Activated CD4-positive, alpha-beta T cell treated with anti-CD3 and anti-CD28 coated beads, Interleukin-2, amount 50 U/mL, for 24 hours (primary cell): ENCODE data around the gene SLC39A9.
A peak's percentile ranks its signal among the peaks of the same experiment; 100 is the strongest.

Experiments used
- DNase-seq, 2 donors: peaks; one replicate each; pipeline ENCODE4 v3.0.0-alpha.2; 2020; ENCODE audit warnings: low read depth in 1 of 2, low spot score in 1 of 2

Gene SLC39A9

GRCh38 chr14:69398053-69398817 lies at the start of gene SLC39A9, which contains the start of gene ERH:
Gene SLC39A9, plus strand, starts transcription at chr14:69398692. Its CDS starts 678 bp downstream, at chr14:69399370.
Gene ERH, minus strand, starts transcription at chr14:69398299. Its CDS starts 66 bp downstream, at chr14:69398233.
- DNase-seq = peak; percentile 82 to 92

GRCh38 chr14:69349091-69349777 lies 49.3 kb upstream of the SLC39A9 start:
- no peak for DNase-seq

- DNase-seq = no peak
These were observed 47.6 kb upstream of the SLC39A9 start for GRCh38 chr14:69350892-69351291.

- no peak for DNase-seq
These were observed 47.1 kb upstream of the SLC39A9 start for GRCh38 chr14:69351385-69351784.

GRCh38 chr14:69351911-69352310 lies 46.6 kb upstream of the SLC39A9 start:
- DNase-seq = no peak

GRCh38 chr14:69353168-69353567 lies 45.3 kb upstream of the SLC39A9 start:
- DNase-seq = no peak

- peak; percentile 42 to 47 for DNase-seq
These were observed 43.9 kb upstream of the SLC39A9 start for GRCh38 chr14:69354383-69355153.

- no peak for DNase-seq
These were observed 43.3 kb upstream of the SLC39A9 start for GRCh38 chr14:69355154-69355597.

DNA sequence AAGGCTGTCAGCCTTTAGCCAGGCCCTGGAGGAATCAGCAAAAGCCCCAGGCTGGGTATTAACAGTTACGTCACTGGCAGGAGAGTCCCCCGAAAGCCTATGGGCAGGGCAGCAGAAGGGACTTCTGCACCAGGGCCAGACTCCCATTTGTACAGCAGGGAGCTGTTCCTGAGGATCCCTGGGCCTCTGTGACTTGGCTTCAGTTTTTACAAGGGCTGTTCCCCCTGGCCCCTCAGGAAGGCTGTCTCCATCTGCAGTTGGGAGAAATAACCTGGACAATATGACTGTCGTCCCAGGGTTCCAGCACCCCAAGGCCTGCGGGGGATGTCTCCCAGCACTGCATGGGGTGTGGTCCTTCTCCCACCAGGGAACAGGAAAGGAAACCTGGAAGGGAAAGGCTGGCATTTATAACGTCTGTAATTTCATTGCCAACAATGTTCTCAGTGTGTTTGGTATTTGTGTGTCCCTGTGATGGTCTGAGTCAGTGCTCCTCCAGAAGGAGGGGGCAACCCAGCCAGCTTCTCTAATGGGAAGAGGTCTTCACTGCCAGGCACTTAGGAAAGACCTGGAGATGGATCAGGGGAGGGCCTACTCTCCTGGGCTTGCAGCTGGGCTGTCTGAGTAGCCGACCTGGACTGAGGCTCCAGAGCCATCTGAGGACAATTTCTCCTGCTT lies 42.7 kb upstream of the SLC39A9 start:
- no peak for DNase-seq

GRCh38 chr14:69356903-69357543 lies 41.5 kb upstream of the SLC39A9 start:
- DNase-seq = no peak

- no peak for DNase-seq
These were observed 40.8 kb upstream of the SLC39A9 start for GRCh38 chr14:69357544-69358200.

GRCh38 chr14:69358233-69358963 lies 40.1 kb upstream of the SLC39A9 start:
- DNase-seq = peak in 1 of 2 donors; percentile 10

GRCh38 chr14:69358966-69359365 lies 39.5 kb upstream of the SLC39A9 start:
- no peak for DNase-seq

- no peak for DNase-seq
These were observed 37.9 kb upstream of the SLC39A9 start for GRCh38 chr14:69360438-69361108.

- DNase-seq = no peak
These were observed 35.4 kb upstream of the SLC39A9 start for GRCh38 chr14:69363055-69363454.

DNA sequence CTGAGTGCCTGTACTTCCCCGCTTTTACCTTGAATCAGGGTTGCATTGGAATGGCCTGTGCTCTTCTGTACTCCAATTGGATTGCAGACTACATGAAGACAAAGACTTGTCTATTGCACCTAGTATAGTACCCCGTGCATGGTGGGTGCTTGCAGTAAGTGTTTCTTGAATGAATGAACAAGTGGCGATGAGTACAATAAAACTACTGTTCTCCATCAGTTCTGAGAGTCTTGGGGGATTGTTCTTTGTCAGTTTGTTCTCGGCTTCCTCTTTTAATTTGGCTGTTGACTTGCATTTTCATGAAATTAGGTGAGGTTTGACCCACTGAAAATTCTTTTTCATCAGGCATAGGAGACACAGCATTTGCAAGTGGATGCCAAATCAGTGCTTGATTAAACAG lies 34.5 kb upstream of the SLC39A9 start:
- DNase-seq = no peak

DNA sequence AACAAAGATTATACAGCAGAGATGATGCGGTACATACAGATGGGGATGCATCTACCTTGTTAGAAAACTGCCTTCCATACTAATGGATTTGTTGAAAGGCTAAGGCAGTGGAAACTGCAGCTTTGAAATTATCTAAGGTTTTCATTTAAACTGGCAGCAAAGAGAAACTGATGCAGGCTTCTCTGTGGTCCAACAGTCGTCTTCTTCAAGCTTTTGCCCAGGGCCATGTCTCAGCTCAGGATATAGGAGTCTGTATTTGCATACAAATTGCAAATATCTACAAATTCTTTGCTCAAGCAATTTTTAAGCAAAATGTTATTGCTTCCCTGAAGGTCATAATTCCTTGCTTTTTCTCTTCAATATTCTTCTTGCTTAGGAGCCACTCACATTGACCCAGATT lies 34.1 kb upstream of the SLC39A9 start:
- DNase-seq = no peak

DNA sequence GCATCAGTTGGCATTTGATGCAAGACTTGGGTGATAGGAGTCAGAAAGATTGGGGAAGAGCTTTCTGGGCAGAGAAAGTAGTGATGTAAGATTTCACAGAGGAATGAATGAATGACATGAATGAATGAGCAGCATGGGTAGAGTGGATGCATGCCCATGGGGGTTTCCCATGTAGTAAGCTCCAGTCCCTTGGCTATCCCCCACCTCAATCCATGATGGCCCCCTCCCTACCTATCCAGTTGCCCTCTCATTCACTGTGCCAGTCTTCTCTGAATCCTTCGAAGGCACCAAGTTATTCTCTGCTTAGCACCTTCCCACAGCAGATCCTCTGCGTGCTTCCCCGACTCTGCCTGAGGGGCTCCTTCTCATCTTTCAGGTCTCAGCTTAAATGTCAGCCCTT lies 32.4 kb upstream of the SLC39A9 start:
- no peak for DNase-seq

- no peak for DNase-seq
These were observed 31.7 kb upstream of the SLC39A9 start for GRCh38 chr14:69366761-69367160.
